Heart right ventricle (tissue), 16 donors: Measurements from ENCODE around the gene UCKL1. TPM values are rescaled to one million over a fixed set of nuclear protein-coding genes. Genes with fewer than 3 reads are reported as not detected.
A peak's percentile ranks its signal among the peaks of the same experiment; 100 is the strongest.

Experiments
- ATAC-seq, 8 donors: fragments of 200-7000 bp; cut with Tn5 transposase; one replicate each; pipeline ENCODE4 v1.9.1; 2020; ENCODE audit warnings: mild to moderate bottlenecking in 8 of 8, moderate library complexity in 8 of 8, moderate number of reproducible peaks in 1 of 8
- DNase-seq, 2 donors: peaks; one replicate each; pipeline ENCODE4 v3.0.0-alpha.2; 2020
- H3K27ac ChIP-seq, 10 donors: fragments of 200-600 bp; sonication (generic) in 2 of 10; one replicate each; pipeline versions ENCODE4 v1.5.0 to v1.8.0; 2020 to 2022; ENCODE audit warnings: mild to moderate bottlenecking in 3 of 10
- H3K27me3 ChIP-seq, 7 donors: fragments of 200-600 bp; one replicate each; pipeline ENCODE4 v1.8.0; 2021 to 2022; ENCODE audit warnings: mild to moderate bottlenecking in 2 of 7
- H3K36me3 ChIP-seq, 9 donors: fragments of 200-600 bp; sonication (generic) in 1 of 9; one replicate each; pipeline versions ENCODE4 v1.5.0 to v1.8.0; 2020 to 2022; ENCODE audit warnings: mild to moderate bottlenecking in 2 of 9
- H3K4me1 ChIP-seq, 9 donors: fragments of 200-600 bp; sonication (generic) in 1 of 9; one replicate each; pipeline versions ENCODE4 v1.5.0 to v1.8.0; 2020 to 2022; ENCODE audit warnings: mild to moderate bottlenecking in 4 of 9
- H3K4me3 ChIP-seq, 10 donors: fragments of 200-600 bp; sonication (generic) in 2 of 10; one replicate each; pipeline versions ENCODE4 v1.5.0 to v1.8.0; 2020 to 2022; ENCODE audit warnings: mild to moderate bottlenecking in 7 of 10, moderate library complexity in 2 of 10
- H3K9me3 ChIP-seq, 11 donors: fragments of 200-600 bp in 10 of 11; sonication (generic) in 2 of 11; one replicate each; pipeline versions ENCODE4 v1.5.0 to v1.8.0; 2013 to 2022; ENCODE audit warnings: mild to moderate bottlenecking in 2 of 11, control low read depth in 1 of 11, moderate library complexity in 1 of 11
- CTCF ChIP-seq, 9 donors: fragments of 200-600 bp; sonication (generic) in 2 of 9; IDR thresholded peaks; one replicate each; pipeline versions ENCODE4 v1.5.0 to v1.8.0; 2021 to 2022; ENCODE audit warnings: antibody characterized with exemption in 9 of 9, mild to moderate bottlenecking in 5 of 9, moderate library complexity in 1 of 9
- WGBS, 2 donors: extraction: QIAGEN DNeasy Blood & Tissue Kit; methylation state at CpG; one replicate each; pipeline ENCODE4 v1.1.7; 2013; ENCODE audit warnings: inconsistent platforms in 1 of 2; 5-methylcytosine and 5-hydroxymethylcytosine counted together
- intact Hi-C, 10 donors: fragments of 100-400 bp; cut with DNase I; formaldehyde crosslinking; loops; one replicate each; pipeline versions ENCODE4 v1.11.1 to v1.14.2; 2022
- polyA plus RNA-seq, 2 donors: library from polyadenylated mRNA; stranded (reverse); fragments of 200-250 nt; gene quantifications; one replicate each; pipeline ENCODE4 v1.2.3, GENCODE V29; 2013
- total RNA-seq, 10 donors: library from RNA; stranded (reverse); fragmentation: NEBNext Ultra II Directional in 3 of 10; extraction: Animal tissue kit (Norgen Biotek cat#: 25700) in 3 of 10; gene quantifications; one replicate each; pipeline versions ENCODE4 v1.2.1 to v1.2.4, GENCODE V29; 2021 to 2023
- donor health status: Arrhythmogenic right ventricular cardiomyopathy.
- donor health status: ischemic (EF 13 %, LVEDD 7.1; RV severe dilation, severe dysfunction).
- donor health status: healthy with polysubstance abuse.
- donor health status: DM: no; HTN: yes; CAD: no.
- donor health status: DM: no; HTN: no; CAD: no.
- donor health status: ischemic (EF 25% LVEDD 6.9; RV normal size, moderate dysfunction).
- donor health status: ischemic (EF 25% LVEDD 5.7; RV mildly dilated, moderate dysfunction).
- donor health status: healthy.
- donor health status: DM: yes; HTN: yes; CAD: no.
- donor health status: Ischemic cardiomyopathy.
- donor health status: ischemic (EF 35%, LVEDD 5.7; RV mildly dilated, moderate dysfunction).
- donor health status: nonischemic (EF 11% LVEDD 7.7; RV severe dilation, severe dysfunction).
- donor health status: DM: yes; HTN: yes; CAD: no.
- donor health status: PGD.
- donor health status: ischemic (EF 29% LVEDD 5.4; RV normal size, mild dysfunction).
- donor health status: nonischemic (EF 23%, LVEDD 6.1; RV moderate dilation, normal function).

Gene UCKL1
- total and polyA plus RNA-seq, 12 donors = 27.3 to 130 (median 40.3) TPM

DNA sequence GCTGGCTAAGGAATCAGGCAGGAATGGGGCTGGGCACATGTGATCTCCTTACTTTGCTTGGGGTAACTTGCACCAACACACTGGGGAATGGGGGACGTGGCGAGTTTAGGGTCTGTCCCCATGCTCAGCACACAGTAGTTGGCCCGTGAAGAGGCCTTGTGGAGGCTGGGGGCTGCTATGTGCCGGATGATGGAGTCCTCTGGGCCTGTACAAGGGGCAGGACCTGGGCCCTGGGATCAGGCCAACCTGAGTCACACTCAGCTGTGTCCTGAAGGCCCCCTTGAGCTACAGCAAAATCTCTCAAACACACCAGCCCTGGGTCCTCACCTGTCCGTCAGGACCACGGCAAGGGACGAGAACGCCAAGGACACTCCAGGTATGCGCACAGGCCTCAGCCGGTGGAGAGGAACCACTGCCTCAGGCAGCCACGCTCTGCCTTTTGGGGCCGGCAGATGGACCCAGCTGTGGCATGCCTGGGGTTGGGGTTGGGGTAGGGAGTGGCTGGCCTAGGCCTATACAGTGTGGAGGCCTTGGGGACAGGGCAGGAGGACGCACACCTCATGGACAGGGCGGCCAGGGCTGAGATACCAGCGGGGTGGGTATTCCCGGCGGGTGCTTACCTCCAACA is 11.1 kb downstream of the UCKL1 start:
- no peak for TF ChIP-seq CTCF (IDR thresholded peaks at IDR 0.05)
- H3K4me3 ChIP-seq = no peak overlapping the region
- H3K4me1 ChIP-seq = peaks cover 27 to 78% (median 65%) of the 10 kb centered on the region in 9 donors
- H3K27ac ChIP-seq = peak overlapping the region in 3 of 10 donors; percentile 13 to 84 (median 14)
- peaks cover 0 to 58% (median 39%) of the 10 kb centered on the region in 9 donors for H3K36me3 ChIP-seq
- 83 to 93% methylated on average over 17 of the region's 17 CpGs for whole genome bisulfite sequencing, 2 donors
- no peak for ATAC-seq
- H3K27me3 ChIP-seq = no peaks in the 10 kb centered on the region
- DNase-seq = peak in 1 of 2 donors; percentile 13
- intact Hi-C loops = no loop called here
- H3K9me3 ChIP-seq = no peaks in the 10 kb centered on the region

- Histone ChIP-seq H3K4me1 (peaks cover 27 to 70% (median 59%) of the 10 kb centered on the region in 9 donors), H3K9me3 (no peaks in the 10 kb centered on the region), H3K27ac (peak overlapping the region in 5 of 10 donors; percentile 14 to 84 (median 65)), H3K27me3 (no peaks in the 10 kb centered on the region), H3K36me3 (peaks cover 0 to 66% (median 45%) of the 10 kb centered on the region in 9 donors), H3K4me3 (no peak overlapping the region)
- intact Hi-C loops = no loop called here
- peak in 1 of 2 donors; percentile 19 for DNase-seq
- 90 to 92% methylated on average over 28 to 35 of the region's 35 CpGs for WGBS, 2 donors
- ATAC-seq = no peak
- TF ChIP-seq CTCF (IDR thresholded peaks at IDR 0.05) = no peak
These were observed 11.9 kb downstream of the UCKL1 start for GRCh38 chr20:63944078-63944941.

DNA sequence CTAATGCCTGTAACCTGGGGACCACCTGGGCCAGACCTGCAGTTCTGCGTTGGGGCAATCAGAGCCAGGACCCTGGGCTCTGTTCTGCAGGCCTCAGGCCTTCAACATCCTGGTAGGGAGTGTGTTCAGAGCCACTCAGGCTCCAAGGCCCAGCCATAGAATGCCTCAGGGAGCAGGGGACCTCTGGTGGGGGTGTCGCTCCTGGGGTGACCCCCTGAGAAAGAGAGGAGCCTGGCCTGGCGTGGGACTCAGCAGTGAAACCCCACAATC is 12.5 kb downstream of the UCKL1 start:
- H3K4me3 ChIP-seq = no peak overlapping the region
- no peaks in the 10 kb centered on the region for H3K27me3 ChIP-seq
- 92 to 93% methylated on average over 3 of the region's 3 CpGs for WGBS, 2 donors
- peaks cover 0 to 72% (median 51%) of the 10 kb centered on the region in 9 donors for H3K36me3 ChIP-seq
- H3K4me1 ChIP-seq = peaks cover 26 to 64% (median 53%) of the 10 kb centered on the region in 9 donors
- no peak for ATAC-seq
- TF ChIP-seq CTCF (IDR thresholded peaks at IDR 0.05) = no peak
- intact Hi-C loops = no loop called here
- peak overlapping the region in 7 of 10 donors; percentile 27 to 84 (median 74) for H3K27ac ChIP-seq
- DNase-seq = peak in 1 of 2 donors; percentile 9
- H3K9me3 ChIP-seq = no peaks in the 10 kb centered on the region

DNA sequence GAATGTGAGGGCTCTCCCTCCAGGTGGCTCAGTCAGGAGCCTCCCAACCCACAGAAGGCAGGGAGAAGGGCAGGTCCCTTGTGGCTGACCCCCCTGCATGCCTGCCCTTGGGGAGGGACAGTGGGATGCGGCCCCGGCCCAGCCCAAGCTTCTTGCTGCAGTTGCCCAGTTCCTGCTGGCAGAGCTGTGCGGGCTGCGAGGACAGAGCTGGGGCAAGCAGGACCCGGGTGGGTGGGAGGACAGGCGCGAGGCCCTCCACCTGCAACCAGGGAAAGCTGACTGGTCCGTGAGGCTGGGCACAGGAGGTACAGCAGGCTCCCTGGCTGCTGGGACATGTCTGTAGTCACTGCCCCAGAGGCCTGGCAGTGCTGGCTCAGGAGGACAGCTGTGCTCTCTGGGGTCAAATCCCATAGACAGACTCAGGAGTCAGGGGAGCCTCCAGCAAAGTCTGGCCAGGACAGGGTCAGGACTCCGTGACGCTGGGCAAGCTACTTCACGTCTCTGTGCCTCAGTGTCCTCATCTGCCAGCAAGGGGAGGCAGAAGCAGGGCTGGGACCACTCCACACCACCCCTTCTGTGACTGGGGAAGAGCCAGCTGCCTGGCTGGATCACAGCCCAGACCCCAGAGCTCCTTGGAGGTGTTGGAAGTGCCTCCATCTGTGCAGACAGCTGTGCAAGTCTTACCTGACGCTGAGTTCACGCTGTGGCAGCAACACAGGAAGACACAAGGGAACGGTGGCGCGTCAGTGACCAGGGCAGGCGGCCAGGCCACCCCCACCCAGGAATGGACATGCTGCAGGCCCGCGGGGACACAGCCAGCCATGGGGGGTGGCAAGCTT is 13.0 kb downstream of the UCKL1 start:
- no peaks in the 10 kb centered on the region for H3K27me3 ChIP-seq
- H3K4me1 ChIP-seq = peaks cover 22 to 58% (median 47%) of the 10 kb centered on the region in 9 donors
- peak overlapping the region; percentile 27 to 84 (median 70) for H3K27ac ChIP-seq
- H3K9me3 ChIP-seq = no peaks in the 10 kb centered on the region
- TF ChIP-seq CTCF (IDR thresholded peaks at IDR 0.05) = no peak
- ATAC-seq (no peak), DNase-seq (peak in 1 of 2 donors; percentile 23)
- no peak overlapping the region for H3K4me3 ChIP-seq
- peaks cover 0 to 77% (median 51%) of the 10 kb centered on the region in 9 donors for H3K36me3 ChIP-seq
- WGBS, 2 donors = 66 to 68% methylated on average over 19 of the region's 19 CpGs
- intact Hi-C loops = no loop called here
